ENCODE data around the gene NFIB. TPM values are rescaled to one million over a fixed set of nuclear protein-coding genes. Genes with fewer than 3 reads are reported as not detected.
A peak's percentile ranks its signal among the peaks of the same experiment; 100 is the strongest.

NFIB gene
- total and polyA plus RNA-seq, 2 of the 13 experiments (the other 11 are each of a cell fraction or from before 2014, with no cell fraction given): 0.98 to 4.6 TPM

DNA sequence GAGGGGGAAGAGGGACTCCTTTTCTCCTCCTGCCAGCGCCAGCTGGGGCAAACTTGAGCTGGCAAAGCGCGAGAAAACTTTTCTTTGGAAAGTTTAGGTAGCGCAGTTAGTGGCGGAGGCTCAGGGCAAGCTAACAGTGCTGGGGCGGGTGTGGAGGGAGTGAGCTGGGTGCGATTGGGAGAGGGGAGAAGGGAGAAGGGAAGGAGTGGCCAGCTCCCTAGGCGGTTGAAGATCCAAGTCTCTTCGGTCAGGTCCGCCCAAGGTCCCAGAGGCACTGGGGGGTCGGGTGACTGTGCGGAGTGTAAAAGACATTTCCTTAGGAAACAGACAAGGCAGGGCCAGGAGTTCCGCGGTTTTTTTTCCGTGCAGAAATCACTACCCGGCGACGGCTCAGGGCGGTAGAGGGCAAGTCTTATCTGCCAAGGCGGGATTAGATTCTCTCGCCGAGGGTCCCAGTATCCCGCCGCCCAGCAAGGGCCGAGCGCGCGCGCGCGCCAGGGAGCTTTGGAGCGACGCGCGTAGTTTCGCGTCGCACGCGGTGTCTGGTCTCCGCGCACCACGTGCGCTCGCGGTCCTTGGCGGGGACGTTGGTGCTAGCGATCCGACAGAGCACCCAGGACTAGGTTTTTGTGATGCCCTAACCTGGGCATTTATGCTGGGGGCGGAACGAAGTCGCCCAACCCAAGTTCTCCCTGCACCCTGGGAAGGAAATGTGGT lies 33.6 kb upstream of the NFIB start (continued):
- TF ChIP-seq, protein P1, sequence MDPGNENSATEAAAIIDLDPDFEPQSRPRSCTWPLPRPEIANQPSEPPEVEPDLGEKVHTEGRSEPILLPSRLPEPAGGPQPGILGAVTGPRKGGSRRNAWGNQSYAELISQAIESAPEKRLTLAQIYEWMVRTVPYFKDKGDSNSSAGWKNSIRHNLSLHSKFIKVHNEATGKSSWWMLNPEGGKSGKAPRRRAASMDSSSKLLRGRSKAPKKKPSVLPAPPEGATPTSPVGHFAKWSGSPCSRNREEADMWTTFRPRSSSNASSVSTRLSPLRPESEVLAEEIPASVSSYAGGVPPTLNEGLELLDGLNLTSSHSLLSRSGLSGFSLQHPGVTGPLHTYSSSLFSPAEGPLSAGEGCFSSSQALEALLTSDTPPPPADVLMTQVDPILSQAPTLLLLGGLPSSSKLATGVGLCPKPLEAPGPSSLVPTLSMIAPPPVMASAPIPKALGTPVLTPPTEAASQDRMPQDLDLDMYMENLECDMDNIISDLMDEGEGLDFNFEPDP (CRISPR knock-in tag; conservative IDR thresholded peaks at IDR 0.05): no peak
- TF ChIP-seq CEBPG (CRISPR knock-in tag; IDR thresholded peaks at IDR 0.05) (no peak), ZNF800 (CRISPR knock-in tag; IDR thresholded peaks at IDR 0.05) (peak; percentile 98), ZNF337 (CRISPR knock-in tag; IDR thresholded peaks at IDR 0.05; ENCODE audit: borderline replicate concordance, low read depth) (no peak), EZH2 (conservative IDR thresholded peaks at IDR 0.05; ENCODE audit: low read depth, low read length) (0 out of 2 replicates have a peak, but pooled peaks have one; percentile 14), STAG1 (CRISPR knock-in tag; IDR thresholded peaks at IDR 0.05) (0 out of 2 replicates have a peak, but pooled peaks have one; percentile 11), ZNF558 (CRISPR knock-in tag; IDR thresholded peaks at IDR 0.05; ENCODE audit: borderline replicate concordance) (no peak)
- TF ChIP-seq, protein P2, sequence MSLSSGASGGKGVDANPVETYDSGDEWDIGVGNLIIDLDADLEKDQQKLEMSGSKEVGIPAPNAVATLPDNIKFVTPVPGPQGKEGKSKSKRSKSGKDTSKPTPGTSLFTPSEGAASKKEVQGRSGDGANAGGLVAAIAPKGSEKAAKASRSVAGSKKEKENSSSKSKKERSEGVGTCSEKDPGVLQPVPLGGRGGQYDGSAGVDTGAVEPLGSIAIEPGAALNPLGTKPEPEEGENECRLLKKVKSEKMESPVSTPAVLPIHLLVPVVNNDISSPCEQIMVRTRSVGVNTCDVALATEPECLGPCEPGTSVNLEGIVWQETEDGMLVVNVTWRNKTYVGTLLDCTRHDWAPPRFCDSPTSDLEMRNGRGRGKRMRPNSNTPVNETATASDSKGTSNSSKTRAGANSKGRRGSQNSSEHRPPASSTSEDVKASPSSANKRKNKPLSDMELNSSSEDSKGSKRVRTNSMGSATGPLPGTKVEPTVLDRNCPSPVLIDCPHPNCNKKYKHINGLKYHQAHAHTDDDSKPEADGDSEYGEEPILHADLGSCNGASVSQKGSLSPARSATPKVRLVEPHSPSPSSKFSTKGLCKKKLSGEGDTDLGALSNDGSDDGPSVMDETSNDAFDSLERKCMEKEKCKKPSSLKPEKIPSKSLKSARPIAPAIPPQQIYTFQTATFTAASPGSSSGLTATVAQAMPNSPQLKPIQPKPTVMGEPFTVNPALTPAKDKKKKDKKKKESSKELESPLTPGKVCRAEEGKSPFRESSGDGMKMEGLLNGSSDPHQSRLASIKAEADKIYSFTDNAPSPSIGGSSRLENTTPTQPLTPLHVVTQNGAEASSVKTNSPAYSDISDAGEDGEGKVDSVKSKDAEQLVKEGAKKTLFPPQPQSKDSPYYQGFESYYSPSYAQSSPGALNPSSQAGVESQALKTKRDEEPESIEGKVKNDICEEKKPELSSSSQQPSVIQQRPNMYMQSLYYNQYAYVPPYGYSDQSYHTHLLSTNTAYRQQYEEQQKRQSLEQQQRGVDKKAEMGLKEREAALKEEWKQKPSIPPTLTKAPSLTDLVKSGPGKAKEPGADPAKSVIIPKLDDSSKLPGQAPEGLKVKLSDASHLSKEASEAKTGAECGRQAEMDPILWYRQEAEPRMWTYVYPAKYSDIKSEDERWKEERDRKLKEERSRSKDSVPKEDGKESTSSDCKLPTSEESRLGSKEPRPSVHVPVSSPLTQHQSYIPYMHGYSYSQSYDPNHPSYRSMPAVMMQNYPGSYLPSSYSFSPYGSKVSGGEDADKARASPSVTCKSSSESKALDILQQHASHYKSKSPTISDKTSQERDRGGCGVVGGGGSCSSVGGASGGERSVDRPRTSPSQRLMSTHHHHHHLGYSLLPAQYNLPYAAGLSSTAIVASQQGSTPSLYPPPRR (CRISPR knock-in tag; IDR thresholded peaks at IDR 0.05; ENCODE audit: borderline replicate concordance): no peak
- TF ChIP-seq, protein P3, sequence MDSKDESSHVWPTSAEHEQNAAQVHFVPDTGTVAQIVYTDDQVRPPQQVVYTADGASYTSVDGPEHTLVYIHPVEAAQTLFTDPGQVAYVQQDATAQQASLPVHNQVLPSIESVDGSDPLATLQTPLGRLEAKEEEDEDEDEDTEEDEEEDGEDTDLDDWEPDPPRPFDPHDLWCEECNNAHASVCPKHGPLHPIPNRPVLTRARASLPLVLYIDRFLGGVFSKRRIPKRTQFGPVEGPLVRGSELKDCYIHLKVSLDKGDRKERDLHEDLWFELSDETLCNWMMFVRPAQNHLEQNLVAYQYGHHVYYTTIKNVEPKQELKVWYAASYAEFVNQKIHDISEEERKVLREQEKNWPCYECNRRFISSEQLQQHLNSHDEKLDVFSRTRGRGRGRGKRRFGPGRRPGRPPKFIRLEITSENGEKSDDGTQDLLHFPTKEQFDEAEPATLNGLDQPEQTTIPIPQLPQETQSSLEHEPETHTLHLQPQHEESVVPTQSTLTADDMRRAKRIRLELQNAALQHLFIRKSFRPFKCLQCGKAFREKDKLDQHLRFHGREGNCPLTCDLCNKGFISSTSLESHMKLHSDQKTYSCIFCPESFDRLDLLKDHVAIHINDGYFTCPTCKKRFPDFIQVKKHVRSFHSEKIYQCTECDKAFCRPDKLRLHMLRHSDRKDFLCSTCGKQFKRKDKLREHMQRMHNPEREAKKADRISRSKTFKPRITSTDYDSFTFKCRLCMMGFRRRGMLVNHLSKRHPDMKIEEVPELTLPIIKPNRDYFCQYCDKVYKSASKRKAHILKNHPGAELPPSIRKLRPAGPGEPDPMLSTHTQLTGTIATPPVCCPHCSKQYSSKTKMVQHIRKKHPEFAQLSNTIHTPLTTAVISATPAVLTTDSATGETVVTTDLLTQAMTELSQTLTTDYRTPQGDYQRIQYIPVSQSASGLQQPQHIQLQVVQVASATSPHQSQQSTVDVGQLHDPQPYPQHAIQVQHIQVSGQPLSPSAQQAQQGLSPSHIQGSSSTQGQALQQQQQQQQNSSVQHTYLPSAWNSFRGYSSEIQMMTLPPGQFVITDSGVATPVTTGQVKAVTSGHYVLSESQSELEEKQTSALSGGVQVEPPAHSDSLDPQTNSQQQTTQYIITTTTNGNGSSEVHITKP (CRISPR knock-in tag; IDR thresholded peaks at IDR 0.05; ENCODE audit: low read depth): no peak

All from HepG2 (cell line).